HCT116 (cell line): Measurements from ENCODE around the gene PKP1. TPM values are rescaled to one million over a fixed set of nuclear protein-coding genes. Genes with fewer than 3 reads are reported as not detected.

ENCODE experiments used
- ATAC-seq: fragments of 200-7000 bp; cut with Tn5 transposase; 2 replicates; pipeline ENCODE4 v1.9.1; 2020; ENCODE audit warnings: mild to moderate bottlenecking, moderate library complexity
- BruUV-seq: library from RNA; stranded (reverse); fragments of 400-500 nt; replicated peaks from 2 replicates; lab custom pipeline; 2021; lab: Mats Ljungman, UMichigan
- CTCF ChIA-PET: fragments of 300-600 bp; sonication (Branson Sonifier 250); formaldehyde crosslinking; loops from one replicate; lab custom pipeline; 2021; ENCODE audit warnings: antibody characterized with exemption; lab: Charles Lee
- POLR2A ChIA-PET: fragments of 300-600, 350-600 bp; sonication (Branson Sonifier 250); formaldehyde crosslinking; loops from one replicate; lab custom pipeline; 2021; ENCODE audit warnings: antibody characterized with exemption; lab: Charles Lee
- RAD21 ChIA-PET, 2 experiments: fragments of 300-600 bp; sonication (Branson Sonifier 250); formaldehyde crosslinking; loops; one replicate each; lab custom pipeline; 2023; ENCODE audit warnings: low total read pairs in 2 of 2; ENCODE audit not compliant: uncharacterized antibody in 2 of 2, unreplicated experiment in 2 of 2, low non-redundant PET in 1 of 2; lab: Charles Lee
- DNase-seq: peaks from one replicate; pipeline ENCODE4 v3.0.0-alpha.2; 2010; ENCODE audit warnings: low read depth, low spot score
- H2AFZ ChIP-seq: fragments of 200-600 bp; shearing (Covaris generic), sonication (generic); 2 replicates; pipeline ENCODE4 v1.6.1; 2017; ENCODE audit warnings: low read depth, mixed run types, mixed read lengths, antibody characterized with exemption, low read length; ENCODE audit not compliant: poor library complexity, severe bottlenecking
- H3K27ac ChIP-seq: 2 replicates; pipeline ENCODE4 v1.5.1; 2012; ENCODE audit warnings: low read depth, low read length
- H3K27me3 ChIP-seq: fragments of 200-600 bp; sonication (generic); 2 replicates; pipeline ENCODE4 v1.6.1; 2016; ENCODE audit warnings: mixed run types, low read length, mixed read lengths; ENCODE audit not compliant: insufficient read depth
- H3K36me3 ChIP-seq, 2 experiments: fragments of 200-500 bp in 1 of 2; fragments of 200-600 bp in 1 of 2; sonication (Bioruptor generic) in 1 of 2; sonication (generic) in 1 of 2; 2 replicates each; pipeline versions ENCODE4 v1.5.1 to v1.6.1; 2014 to 2016; ENCODE audit warnings: low read length in 2 of 2, inconsistent platforms in 1 of 2, mixed read lengths in 1 of 2, mixed run types in 1 of 2; ENCODE audit not compliant: insufficient read depth in 2 of 2, control insufficient read depth in 1 of 2
- H3K4me1 ChIP-seq, 2 experiments: fragments of 200-600 bp in 1 of 2; sonication (generic) in 1 of 2; 2 replicates each; pipeline versions ENCODE4 v1.5.1 to v1.6.1; 2012 to 2017; ENCODE audit warnings: low read length in 2 of 2, inconsistent platforms in 1 of 2, mild to moderate bottlenecking in 1 of 2, mixed read lengths in 1 of 2, mixed run types in 1 of 2, moderate library complexity in 1 of 2; ENCODE audit not compliant: insufficient read depth in 2 of 2, control insufficient read depth in 1 of 2
- H3K4me2 ChIP-seq: fragments of 200-600 bp; sonication (generic); 2 replicates; pipeline ENCODE4 v1.6.1; 2017; ENCODE audit warnings: mixed run types, low read length, mixed read lengths
- H3K4me3 ChIP-seq, 2 experiments: fragments of 200-600 bp in 1 of 2; sonication (generic) in 1 of 2; replicated peaks in 1 of 2; 2 replicates each; pipeline ENCODE4 v1.5.1; 2011 to 2016; ENCODE audit warnings: low read length in 2 of 2, control low read depth in 1 of 2, low read depth in 1 of 2, mild to moderate bottlenecking in 1 of 2, mixed read lengths in 1 of 2, mixed run types in 1 of 2
- H3K79me2 ChIP-seq: fragments of 200-600 bp; sonication (generic); 2 replicates; pipeline ENCODE4 v1.6.1; 2017; ENCODE audit warnings: mild to moderate bottlenecking, mixed run types, low read length, moderate library complexity, mixed read lengths; ENCODE audit not compliant: insufficient read depth
- H3K9ac ChIP-seq: fragments of 200-600 bp; sonication (generic); 2 replicates; pipeline ENCODE4 v1.6.1; 2016; ENCODE audit warnings: low read length, mixed read lengths
- H3K9me2 ChIP-seq: fragments of 200-600 bp; sonication (generic), shearing (Covaris generic); 2 replicates; pipeline ENCODE4 v1.6.1; 2017; ENCODE audit warnings: mixed run types, mild to moderate bottlenecking, moderate library complexity; ENCODE audit not compliant: insufficient read depth
- H3K9me3 ChIP-seq, 2 experiments: fragments of 200-500 bp in 1 of 2; fragments of 200-600 bp in 1 of 2; sonication (Bioruptor generic) in 1 of 2; sonication (generic) in 1 of 2; 2 replicates each; pipeline ENCODE4 v1.6.1; 2014 to 2017; ENCODE audit warnings: low read length in 2 of 2, mixed read lengths in 2 of 2, inconsistent platforms in 1 of 2, low read depth in 1 of 2, mild to moderate bottlenecking in 1 of 2, mixed run types in 1 of 2, moderate library complexity in 1 of 2; ENCODE audit not compliant: control insufficient read depth in 1 of 2, insufficient read depth in 1 of 2
- H4K20me1 ChIP-seq: fragments of 200-600 bp; sonication (generic), shearing (Covaris generic); 2 replicates; pipeline ENCODE4 v1.6.1; 2017; ENCODE audit warnings: mixed run types, mild to moderate bottlenecking, moderate library complexity; ENCODE audit not compliant: insufficient read depth
- CBX3 ChIP-seq: IDR thresholded peaks from 2 replicates; pipeline ENCODE4 v1.6.1; 2012; ENCODE audit warnings: low read depth
- EGR1 ChIP-seq: IDR thresholded peaks from 2 replicates; pipeline ENCODE4 v1.6.1; 2012; ENCODE audit warnings: low read depth
- ELF1 ChIP-seq: IDR thresholded peaks from 2 replicates; pipeline ENCODE4 v1.6.1; 2012; ENCODE audit warnings: low read depth, borderline replicate concordance
- EZH2phosphoT487 ChIP-seq: fragments of 200-600 bp; IDR thresholded peaks from 2 replicates; pipeline ENCODE4 v1.6.1; 2018; ENCODE audit warnings: antibody characterized with exemption, borderline replicate concordance
- FOSL1 ChIP-seq: IDR thresholded peaks from 2 replicates; pipeline ENCODE4 v1.6.1; 2012; ENCODE audit warnings: low read depth
- POLR2AphosphoS5 ChIP-seq: IDR thresholded peaks from 2 replicates; pipeline ENCODE4 v1.6.1; 2011; ENCODE audit warnings: mild to moderate bottlenecking, low read depth, low read length, moderate library complexity
- RAD21 ChIP-seq: IDR thresholded peaks from 2 replicates; pipeline ENCODE4 v1.6.1; 2012; ENCODE audit warnings: low read depth, mild to moderate bottlenecking
- SIN3A ChIP-seq: IDR thresholded peaks from 2 replicates; pipeline ENCODE4 v1.6.1; 2012; ENCODE audit warnings: low read depth
- SP1 ChIP-seq: IDR thresholded peaks from 2 replicates; pipeline ENCODE4 v1.6.1; 2012; ENCODE audit warnings: low read depth
- TCF7L2 ChIP-seq: IDR thresholded peaks from 2 replicates; pipeline ENCODE4 v1.7.0; 2011; ENCODE audit warnings: borderline replicate concordance, inconsistent platforms; ENCODE audit not compliant: insufficient read depth, insufficient read length; ENCODE audit errors: extremely low read depth
- ZFX ChIP-seq: fragments of 450-650 bp; IDR thresholded peaks from 2 replicates; pipeline ENCODE4 v1.6.1; 2017
- intact Hi-C: fragments of 100-400 bp; cut with micrococcal nuclease; formaldehyde crosslinking; loops from 2 replicates; pipeline ENCODE4 v1.10.0; 2022
- total RNA-seq: library from RNA; stranded (reverse); gene quantifications from one replicate; pipeline ENCODE4 v1.2.1, GENCODE V29; 2021; ENCODE audit not compliant: unreplicated experiment
- TF ChIP-seq, protein P1 (sequence below): IDR thresholded peaks from 2 replicates; pipeline ENCODE4 v1.6.1; 2012; ENCODE audit warnings: low read depth
- TF ChIP-seq, protein P2 (sequence below), 3 experiments: fragments of 200-600 bp in 1 of 3; sonication (generic) in 1 of 3; IDR thresholded peaks in 2 of 3; conservative IDR thresholded peaks in 1 of 3; 2 replicates each; pipeline ENCODE4 v1.5.1; 2012 to 2017; ENCODE audit warnings: low read depth in 2 of 3, low read length in 2 of 3, antibody characterized with exemption in 1 of 3, borderline replicate concordance in 1 of 3, control low read depth in 1 of 3, mild to moderate bottlenecking in 1 of 3, mixed read lengths in 1 of 3, mixed run types in 1 of 3, moderate library complexity in 1 of 3; ENCODE audit not compliant: insufficient read depth in 1 of 3
- TF ChIP-seq, protein P3 (sequence below): IDR thresholded peaks from 2 replicates; pipeline ENCODE4 v1.6.1; 2011; ENCODE audit warnings: mild to moderate bottlenecking, low read length, moderate library complexity; ENCODE audit not compliant: insufficient replicate concordance; ENCODE audit errors: extremely low read depth

Gene PKP1
- total RNA-seq, 1 experiment from 2014 or later = 0.07 TPM

- TF ChIP-seq SP1 (no peak), EGR1 (no peak), POLR2AphosphoS5 (no peak)
Measured at GRCh38 chr1:201355471-201355870, 72.2 kb downstream of the PKP1 start (continued).

DNA sequence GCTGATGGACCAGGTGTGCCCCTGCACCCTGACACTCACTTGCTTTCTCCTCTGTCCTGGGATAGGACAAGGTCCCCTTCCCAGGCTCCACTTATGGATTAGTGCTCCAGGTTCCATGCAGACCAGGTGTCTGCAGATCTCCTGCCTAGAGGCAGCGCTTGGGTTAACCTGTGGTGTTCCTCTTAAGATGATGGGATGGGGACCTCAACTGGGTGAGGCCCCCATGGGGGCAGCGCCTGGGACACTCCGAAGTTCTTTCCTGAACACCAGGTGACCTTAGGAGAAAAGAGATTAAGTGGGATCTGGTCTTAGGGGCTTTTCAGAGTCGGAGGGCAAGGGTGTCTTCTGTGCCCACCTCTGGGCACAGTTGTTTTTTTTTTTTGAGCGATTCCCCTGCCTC lies 72.9 kb downstream of the PKP1 start:
- Histone ChIP-seq H3K27me3 (peaks cover 10% of the 10 kb centered on the region; the same call in 1 of the 2 replicates), H3K27ac (no peak overlapping the region), H2AFZ (no peak overlapping the region), H3K9ac (no peak overlapping the region), H3K9me2 (no peaks in the 10 kb centered on the region), H4K20me1 (no peaks in the 10 kb centered on the region), H3K4me3 (no peak overlapping the region), H3K4me2 (no peak overlapping the region), H3K4me1 (no peaks in the 10 kb centered on the region; a peak in 1 of 4 replicates), H3K36me3 (no peaks in the 10 kb centered on the region), H3K79me2 (no peaks in the 10 kb centered on the region), H3K9me3 (no peaks in the 10 kb centered on the region)
- no peak for DNase-seq
- ChIA-PET CTCF (no interaction called here), RAD21 (no interaction called here), POLR2A (no interaction called here)
- no TSS peak for BruUV-seq
- TF ChIP-seq CBX3 (no peak), FOSL1 (no peak), ELF1 (no peak), ZFX (no peak), TCF7L2 (no peak), SIN3A (no peak), EZH2phosphoT487 (no peak), RAD21 (no peak), EGR1 (no peak)
- TF ChIP-seq, protein P1, sequence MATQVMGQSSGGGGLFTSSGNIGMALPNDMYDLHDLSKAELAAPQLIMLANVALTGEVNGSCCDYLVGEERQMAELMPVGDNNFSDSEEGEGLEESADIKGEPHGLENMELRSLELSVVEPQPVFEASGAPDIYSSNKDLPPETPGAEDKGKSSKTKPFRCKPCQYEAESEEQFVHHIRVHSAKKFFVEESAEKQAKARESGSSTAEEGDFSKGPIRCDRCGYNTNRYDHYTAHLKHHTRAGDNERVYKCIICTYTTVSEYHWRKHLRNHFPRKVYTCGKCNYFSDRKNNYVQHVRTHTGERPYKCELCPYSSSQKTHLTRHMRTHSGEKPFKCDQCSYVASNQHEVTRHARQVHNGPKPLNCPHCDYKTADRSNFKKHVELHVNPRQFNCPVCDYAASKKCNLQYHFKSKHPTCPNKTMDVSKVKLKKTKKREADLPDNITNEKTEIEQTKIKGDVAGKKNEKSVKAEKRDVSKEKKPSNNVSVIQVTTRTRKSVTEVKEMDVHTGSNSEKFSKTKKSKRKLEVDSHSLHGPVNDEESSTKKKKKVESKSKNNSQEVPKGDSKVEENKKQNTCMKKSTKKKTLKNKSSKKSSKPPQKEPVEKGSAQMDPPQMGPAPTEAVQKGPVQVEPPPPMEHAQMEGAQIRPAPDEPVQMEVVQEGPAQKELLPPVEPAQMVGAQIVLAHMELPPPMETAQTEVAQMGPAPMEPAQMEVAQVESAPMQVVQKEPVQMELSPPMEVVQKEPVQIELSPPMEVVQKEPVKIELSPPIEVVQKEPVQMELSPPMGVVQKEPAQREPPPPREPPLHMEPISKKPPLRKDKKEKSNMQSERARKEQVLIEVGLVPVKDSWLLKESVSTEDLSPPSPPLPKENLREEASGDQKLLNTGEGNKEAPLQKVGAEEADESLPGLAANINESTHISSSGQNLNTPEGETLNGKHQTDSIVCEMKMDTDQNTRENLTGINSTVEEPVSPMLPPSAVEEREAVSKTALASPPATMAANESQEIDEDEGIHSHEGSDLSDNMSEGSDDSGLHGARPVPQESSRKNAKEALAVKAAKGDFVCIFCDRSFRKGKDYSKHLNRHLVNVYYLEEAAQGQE = no peak
- TF ChIP-seq, protein P2, sequence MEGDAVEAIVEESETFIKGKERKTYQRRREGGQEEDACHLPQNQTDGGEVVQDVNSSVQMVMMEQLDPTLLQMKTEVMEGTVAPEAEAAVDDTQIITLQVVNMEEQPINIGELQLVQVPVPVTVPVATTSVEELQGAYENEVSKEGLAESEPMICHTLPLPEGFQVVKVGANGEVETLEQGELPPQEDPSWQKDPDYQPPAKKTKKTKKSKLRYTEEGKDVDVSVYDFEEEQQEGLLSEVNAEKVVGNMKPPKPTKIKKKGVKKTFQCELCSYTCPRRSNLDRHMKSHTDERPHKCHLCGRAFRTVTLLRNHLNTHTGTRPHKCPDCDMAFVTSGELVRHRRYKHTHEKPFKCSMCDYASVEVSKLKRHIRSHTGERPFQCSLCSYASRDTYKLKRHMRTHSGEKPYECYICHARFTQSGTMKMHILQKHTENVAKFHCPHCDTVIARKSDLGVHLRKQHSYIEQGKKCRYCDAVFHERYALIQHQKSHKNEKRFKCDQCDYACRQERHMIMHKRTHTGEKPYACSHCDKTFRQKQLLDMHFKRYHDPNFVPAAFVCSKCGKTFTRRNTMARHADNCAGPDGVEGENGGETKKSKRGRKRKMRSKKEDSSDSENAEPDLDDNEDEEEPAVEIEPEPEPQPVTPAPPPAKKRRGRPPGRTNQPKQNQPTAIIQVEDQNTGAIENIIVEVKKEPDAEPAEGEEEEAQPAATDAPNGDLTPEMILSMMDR (IDR thresholded peaks at IDR 0.05 in 2 of 3, conservative IDR thresholded peaks at IDR 0.05 in 1 of 3; ENCODE audit: borderline replicate concordance in 1 of 3, insufficient read depth in 1 of 3, low read depth in 2 of 3, low read length in 2 of 3) = no peak
- TF ChIP-seq, protein P3, sequence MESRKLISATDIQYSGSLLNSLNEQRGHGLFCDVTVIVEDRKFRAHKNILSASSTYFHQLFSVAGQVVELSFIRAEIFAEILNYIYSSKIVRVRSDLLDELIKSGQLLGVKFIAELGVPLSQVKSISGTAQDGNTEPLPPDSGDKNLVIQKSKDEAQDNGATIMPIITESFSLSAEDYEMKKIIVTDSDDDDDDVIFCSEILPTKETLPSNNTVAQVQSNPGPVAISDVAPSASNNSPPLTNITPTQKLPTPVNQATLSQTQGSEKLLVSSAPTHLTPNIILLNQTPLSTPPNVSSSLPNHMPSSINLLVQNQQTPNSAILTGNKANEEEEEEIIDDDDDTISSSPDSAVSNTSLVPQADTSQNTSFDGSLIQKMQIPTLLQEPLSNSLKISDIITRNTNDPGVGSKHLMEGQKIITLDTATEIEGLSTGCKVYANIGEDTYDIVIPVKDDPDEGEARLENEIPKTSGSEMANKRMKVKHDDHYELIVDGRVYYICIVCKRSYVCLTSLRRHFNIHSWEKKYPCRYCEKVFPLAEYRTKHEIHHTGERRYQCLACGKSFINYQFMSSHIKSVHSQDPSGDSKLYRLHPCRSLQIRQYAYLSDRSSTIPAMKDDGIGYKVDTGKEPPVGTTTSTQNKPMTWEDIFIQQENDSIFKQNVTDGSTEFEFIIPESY = no peak
- intact Hi-C loops = no loop called here
- ATAC-seq = no peak
